Lower leg skin (tissue), 4 donors: Measurements from ENCODE around the gene BCAP31. TPM values are rescaled to one million over a fixed set of nuclear protein-coding genes. Genes with fewer than 3 reads are reported as not detected.

Source experiments
- DNase-seq, 2 donors: peaks; one replicate each; pipeline ENCODE4 v3.0.0-alpha.2; 2019; ENCODE audit warnings: low spot score in 2 of 2
- H3K4me3 ChIP-seq: fragments of 200-600 bp; sonication (generic); 2 replicates; pipeline ENCODE4 v1.5.1; 2017; ENCODE audit warnings: mild to moderate bottlenecking, low read depth; ENCODE audit not compliant: poor library complexity, severe bottlenecking
- CTCF ChIP-seq, 3 donors: fragments of 450-650 bp; IDR thresholded peaks; one replicate each; pipeline ENCODE4 v1.5.1; 2016; ENCODE audit warnings: antibody characterized with exemption in 3 of 3, mild to moderate bottlenecking in 3 of 3, moderate library complexity in 2 of 3
- POLR2A ChIP-seq, 2 donors: fragments of 450-650 bp; IDR thresholded peaks; one replicate each; pipeline ENCODE4 v1.6.1; 2016 to 2017; ENCODE audit warnings: antibody characterized with exemption in 2 of 2, mild to moderate bottlenecking in 1 of 2, moderate library complexity in 1 of 2
- WGBS, 2 donors: methylation state at CpG; one replicate each; pipeline ENCODE4 v1.1.5; 2018; 5-methylcytosine and 5-hydroxymethylcytosine counted together
- intact Hi-C: fragments of 100-400 bp; cut with DNase I; formaldehyde crosslinking; loops from one replicate; pipeline ENCODE4 v1.15.0; 2023; ENCODE audit warnings: low total_unique reads
- total RNA-seq, 4 donors: library from RNA; depleted of rRNA; stranded (reverse); fragments of >200 nt; gene quantifications; one replicate each; pipeline ENCODE4 v1.1.0, GENCODE V29; 2016

Gene BCAP31
- total RNA-seq, 4 donors from 2014 or later = 139 to 210 (median 169) TPM

- H3K4me3 ChIP-seq = no peak overlapping the region
- intact Hi-C loops = no loop called here
- 60 to 68% methylated on average over 2 of the region's 2 CpGs for WGBS, 2 donors
- no peak for DNase-seq
- TF ChIP-seq CTCF (IDR thresholded peaks at IDR 0.05) (no peak), POLR2A (IDR thresholded peaks at IDR 0.05) (no peak)
These were observed 4.5 kb downstream of the BCAP31 start for GRCh38 chrX:153719701-153720100.

DNA sequence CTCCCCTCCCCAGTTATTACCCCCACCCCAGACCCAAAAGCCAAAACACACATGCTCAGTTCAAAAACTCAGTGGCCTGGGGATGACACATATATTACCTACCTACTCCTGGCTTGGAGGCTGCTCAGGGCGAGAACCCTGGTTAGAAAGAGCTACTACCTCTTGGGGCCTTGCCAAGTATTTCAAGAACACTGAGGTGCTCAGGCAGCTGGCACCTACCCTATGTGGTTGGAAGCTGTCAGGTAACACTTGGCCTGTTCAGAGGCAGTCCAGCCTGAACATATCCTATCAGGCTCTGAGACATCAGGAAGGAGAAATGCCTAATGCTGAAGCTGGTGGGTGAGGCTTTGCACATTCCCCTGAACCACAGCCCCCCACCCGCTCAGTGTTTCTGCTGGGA is 4.9 kb downstream of the BCAP31 start:
- intact Hi-C loops = no loop called here
- TF ChIP-seq CTCF (IDR thresholded peaks at IDR 0.05) = no peak
- TF ChIP-seq POLR2A (IDR thresholded peaks at IDR 0.05) = no peak
- DNase-seq = no peak
- WGBS, 2 donors = 54 to 68% methylated on average over 2 of the region's 2 CpGs
- H3K4me3 ChIP-seq = no peak overlapping the region

DNA sequence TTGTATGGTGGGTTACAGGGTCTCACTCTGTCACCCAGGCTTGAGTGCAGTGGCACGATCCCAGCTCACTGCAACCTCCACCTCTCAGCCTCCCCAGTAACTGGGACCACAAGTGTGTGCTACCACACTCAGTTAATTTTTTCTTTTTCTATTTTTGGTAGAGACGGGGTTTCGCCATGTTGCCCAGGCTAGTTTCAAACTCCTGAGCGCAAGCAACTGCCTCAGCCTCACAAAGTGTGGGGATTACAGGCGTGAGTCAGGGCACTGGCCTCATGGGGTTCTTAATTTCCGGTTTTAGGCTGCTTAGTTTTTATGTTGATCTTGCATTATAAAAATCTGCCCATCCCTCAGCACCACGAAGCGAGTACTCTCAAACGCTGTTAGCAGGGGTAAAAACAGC is 6.7 kb downstream of the BCAP31 start:
- no peak for DNase-seq
- TF ChIP-seq CTCF (IDR thresholded peaks at IDR 0.05) (no peak), POLR2A (IDR thresholded peaks at IDR 0.05) (no peak)
- no peak overlapping the region for H3K4me3 ChIP-seq
- intact Hi-C loops = no loop called here
- 95 to 97% methylated on average over 9 of the region's 9 CpGs for WGBS, 2 donors

GRCh38 chrX:153714256-153714655 is 9.9 kb downstream of the BCAP31 start:
- intact Hi-C loops = no loop called here
- DNase-seq = no peak
- H3K4me3 ChIP-seq = no peak overlapping the region
- no peak for TF ChIP-seq POLR2A (IDR thresholded peaks at IDR 0.05)
- TF ChIP-seq CTCF (IDR thresholded peaks at IDR 0.05) = no peak
- WGBS, 2 donors = 49 to 62% methylated on average over 3 of the region's 3 CpGs

DNA sequence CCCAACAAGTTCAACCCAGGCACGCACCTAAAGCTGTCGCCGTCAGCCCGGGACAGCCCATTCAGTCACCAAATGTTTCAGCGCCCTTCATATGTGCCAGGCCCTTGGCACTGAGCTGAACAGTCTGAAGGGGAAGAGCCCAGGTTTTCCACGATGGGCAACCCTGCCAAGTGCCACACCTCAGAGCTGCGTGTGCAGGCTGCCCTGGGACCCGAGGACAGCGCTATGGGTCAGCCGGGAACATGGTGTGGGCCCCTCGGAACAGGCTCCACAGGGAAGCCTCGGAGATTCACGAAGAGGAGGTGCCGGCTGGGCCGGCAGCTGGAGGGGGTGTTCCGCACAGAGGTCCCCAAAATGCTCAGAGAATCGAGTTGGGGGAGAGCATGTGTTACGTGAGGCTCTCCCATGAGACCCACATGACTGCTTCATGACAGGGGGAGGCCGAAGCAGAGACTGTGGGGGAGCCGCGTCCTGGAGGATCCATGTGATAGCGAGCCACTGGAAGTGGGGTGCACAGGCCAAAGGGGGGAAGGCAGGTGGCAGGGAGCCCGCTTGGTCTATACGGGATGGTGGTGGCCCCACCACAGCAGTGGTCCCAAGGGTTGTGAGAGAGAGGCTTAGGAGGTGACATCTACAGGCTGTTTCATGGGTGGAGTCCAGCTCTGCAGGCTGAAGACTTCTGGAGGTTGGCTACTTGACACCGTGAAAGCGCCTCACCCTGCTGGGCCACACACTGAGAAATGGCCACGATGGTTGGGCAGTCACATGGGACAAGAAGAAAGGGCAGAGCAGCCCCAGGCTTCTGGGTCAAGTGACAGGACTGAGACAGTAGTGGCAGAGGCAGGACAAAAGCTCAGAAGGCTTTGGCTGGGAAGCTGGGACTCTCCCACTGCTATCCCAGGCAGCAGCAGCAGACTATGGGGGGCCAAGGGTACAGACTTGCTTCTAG is 14.2 kb downstream of the BCAP31 start:
- WGBS, 2 donors = 82 to 87% methylated on average over 22 to 23 of the region's 27 CpGs
- no peak for DNase-seq
- no peak for TF ChIP-seq POLR2A (IDR thresholded peaks at IDR 0.05)
- TF ChIP-seq CTCF (IDR thresholded peaks at IDR 0.05) = no peak
- intact Hi-C loops = no loop called here
- H3K4me3 ChIP-seq = no peak overlapping the region
